ENCODE results near the gene CHD2.
"Not testable (repeated sequence)": the region's sequence is repeated elsewhere in the genome, so short reads cannot be mapped to it uniquely, and the experiment has no call there.

CHD2 gene

DNA sequence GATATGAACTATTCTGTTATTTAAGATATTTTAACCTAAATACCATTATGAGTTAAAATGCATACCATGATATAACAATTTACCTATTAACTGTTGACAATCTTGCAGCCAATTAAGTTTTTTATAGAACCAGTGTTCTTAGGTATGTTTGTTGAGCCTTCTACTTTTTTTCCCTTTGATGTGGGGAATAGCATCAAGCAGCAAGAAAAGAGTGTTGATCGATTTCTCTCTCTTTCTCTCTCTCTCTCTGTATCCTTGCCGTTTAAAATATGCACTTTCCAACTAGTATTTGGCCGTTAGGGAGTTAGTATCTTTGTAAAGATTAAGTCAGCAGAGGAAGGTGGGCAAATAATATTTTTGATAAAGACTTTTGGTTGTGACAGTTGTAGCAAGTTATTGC, 5.9 kb downstream of the CHD2 start:
- DNase-seq (ENCODE audit: low spot score): no peak

DNA sequence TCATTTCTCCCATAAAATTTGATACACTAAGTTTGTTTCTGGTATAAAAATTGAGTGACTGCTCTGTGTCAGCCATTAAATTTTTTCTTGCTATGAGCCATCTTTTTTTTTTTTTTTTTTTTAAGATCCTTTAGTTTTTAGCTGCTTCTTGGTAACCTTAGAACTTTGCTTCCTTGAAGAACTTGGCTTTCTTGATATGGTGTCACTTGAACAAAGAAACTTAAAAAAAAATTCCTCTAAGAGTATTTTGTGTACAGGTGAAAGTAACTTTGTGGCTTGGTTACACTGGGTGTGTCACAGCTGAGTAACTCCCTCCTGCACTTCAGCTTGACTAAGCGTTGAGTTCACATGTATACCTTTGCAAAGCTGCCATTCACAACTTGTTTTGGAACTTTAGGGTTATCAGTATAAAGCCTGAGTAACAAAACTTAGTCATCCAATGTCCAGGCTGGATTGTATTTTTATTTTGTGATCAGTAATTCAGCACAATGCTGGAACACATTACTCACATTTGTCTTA, 6.5 kb downstream of the CHD2 start:
- peak; percentile 67 for DNase-seq (ENCODE audit: low spot score)

DNA sequence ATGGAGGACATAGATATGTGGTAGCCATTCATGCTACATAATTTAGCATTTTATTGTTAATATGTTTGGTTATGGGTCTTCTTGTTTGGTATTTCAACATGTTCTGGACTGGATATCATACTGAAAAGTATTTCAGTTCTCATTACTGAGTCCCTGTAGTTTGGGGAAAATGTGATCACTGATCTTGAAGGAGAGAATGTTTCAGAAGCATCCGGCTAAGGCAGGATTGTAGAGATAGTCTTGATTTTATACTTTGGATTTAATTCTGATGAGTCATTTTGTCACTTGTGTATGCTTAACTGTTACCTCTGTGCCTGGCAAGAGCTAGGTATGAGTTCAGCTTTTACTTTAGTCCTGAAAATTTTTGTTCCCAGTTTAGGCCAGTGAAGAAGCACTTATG, 7.1 kb downstream of the CHD2 start:
- DNase-seq (ENCODE audit: low spot score): no peak

DNA sequence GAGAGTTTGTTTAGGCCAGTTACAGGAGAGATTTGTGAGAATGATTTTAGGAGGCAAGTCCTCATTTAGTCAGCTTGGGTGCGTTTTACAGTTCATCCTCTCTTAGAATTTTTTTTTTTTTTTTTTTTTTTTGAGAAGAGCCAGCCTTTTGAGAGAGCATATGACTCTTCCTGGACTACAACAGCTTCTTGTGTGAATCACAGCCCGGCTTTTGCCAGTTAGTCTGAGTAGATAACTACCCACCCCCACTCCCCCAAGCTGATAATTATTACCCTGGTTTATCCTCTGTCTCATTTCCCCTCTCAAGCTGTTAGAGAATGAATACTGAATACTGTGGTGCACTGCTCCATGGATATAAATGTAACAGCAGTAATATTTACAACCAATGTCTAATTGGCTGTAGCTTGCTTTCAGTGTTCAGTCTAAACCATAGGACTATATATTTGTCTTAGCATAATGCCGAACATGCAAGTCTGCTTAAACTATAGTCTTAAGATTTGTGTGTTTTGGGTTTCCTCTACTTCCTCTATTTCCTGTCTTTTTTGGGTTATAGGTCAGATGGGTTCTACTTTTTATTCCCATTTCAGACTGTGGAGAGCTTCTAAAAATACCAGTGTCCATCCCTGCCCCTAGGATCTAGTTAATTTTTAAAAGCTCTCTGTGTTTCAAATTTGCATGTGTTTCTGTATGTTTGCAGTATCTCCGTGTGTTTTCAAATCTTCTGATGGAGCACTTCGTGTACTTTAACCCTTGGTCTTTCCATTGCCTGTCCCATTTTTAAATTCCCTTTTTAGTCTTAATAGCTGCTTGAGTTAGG, 8.0 kb downstream of the CHD2 start:
- no peak for DNase-seq (ENCODE audit: low spot score)

DNA sequence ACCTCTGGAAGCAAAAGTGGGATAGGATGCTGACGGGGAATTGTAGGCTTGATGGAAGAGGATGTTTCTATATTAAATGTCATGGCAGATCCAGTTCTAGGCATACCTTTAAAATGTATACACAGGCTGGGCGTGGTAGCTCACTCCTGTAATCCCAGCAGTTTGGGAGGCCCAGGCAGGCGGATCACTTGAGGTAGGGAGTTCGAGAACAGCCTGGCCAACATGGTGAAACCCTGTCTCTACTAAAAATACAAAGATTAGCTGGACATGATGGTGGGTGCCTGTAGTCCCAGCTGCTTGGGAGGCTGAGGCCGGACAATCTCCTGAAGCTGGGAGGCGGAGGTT, 8.6 kb downstream of the CHD2 start:
- no peak for DNase-seq (ENCODE audit: low spot score)

DNA sequence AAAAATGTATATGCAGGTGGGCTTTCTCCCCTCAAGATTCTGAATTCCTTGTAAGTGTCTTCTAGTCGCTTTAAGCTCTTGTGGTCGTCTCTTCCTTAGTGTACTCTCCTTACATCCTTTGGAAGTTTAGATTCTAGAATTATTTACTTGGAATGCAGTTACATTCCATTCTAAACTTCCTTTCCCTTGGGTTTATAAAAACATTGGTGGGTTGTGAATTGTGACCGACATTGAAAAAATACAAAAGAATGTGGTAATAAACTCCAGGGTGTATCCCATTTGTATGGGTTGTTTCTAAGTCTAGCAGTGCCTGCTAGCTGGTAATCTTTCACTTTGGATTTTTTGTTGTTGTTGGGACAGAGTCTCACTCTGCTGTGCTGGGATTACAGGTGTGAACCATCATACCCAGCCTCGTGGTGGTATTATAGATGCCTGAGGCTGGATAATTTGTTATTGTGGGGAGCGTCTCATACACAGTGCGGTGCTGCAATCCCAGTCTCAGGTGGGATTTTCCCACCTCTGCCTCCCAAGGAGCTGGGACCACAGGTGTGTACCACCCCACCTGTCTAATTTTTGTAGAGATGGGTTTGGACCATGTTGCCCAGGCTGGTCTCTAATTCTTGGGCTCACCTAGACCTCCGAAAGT, 9.1 kb downstream of the CHD2 start:
- DNase-seq (ENCODE audit: low spot score): no peak

DNA sequence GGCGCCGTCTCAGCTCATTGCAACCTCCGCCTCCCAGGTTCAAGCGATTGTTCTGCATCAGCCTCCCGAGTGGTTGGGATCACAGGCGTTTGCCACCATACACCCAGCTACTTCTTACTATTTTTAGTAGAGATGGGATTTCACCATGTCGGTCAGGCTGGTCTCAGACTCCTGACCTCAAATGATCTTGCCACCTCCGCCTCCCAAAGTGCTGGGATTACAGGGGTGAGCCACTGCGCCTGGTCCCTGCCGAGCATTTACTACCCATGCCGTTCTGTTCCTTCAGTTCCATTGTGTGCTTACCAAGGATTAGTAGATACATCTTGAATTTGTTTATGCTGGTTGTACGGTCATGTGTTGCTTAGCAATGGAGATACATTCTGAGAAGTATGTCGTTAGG, 10.3 kb downstream of the CHD2 start:
- DNase-seq (ENCODE audit: low spot score): no peak

DNA sequence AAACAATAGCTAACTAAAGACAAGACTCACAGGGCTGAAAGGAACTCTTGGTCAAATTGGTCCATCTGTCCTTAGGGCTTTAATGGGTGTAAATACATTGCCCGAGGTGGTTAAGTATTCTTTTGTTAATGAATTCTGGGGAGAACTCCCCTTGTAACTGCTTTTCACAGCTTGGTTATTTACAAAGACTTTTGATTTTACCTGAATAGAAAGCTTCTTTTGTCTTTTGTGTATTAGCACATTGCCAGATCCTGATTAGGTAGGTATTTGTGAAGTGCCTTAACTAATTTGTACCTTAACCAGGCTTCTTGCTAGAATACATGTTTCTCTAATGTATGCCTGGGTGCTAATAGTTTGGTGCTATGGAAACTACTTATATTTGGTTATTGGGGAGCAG, 14.0 kb downstream of the CHD2 start:
- no peak for DNase-seq (ENCODE audit: low spot score)

DNA sequence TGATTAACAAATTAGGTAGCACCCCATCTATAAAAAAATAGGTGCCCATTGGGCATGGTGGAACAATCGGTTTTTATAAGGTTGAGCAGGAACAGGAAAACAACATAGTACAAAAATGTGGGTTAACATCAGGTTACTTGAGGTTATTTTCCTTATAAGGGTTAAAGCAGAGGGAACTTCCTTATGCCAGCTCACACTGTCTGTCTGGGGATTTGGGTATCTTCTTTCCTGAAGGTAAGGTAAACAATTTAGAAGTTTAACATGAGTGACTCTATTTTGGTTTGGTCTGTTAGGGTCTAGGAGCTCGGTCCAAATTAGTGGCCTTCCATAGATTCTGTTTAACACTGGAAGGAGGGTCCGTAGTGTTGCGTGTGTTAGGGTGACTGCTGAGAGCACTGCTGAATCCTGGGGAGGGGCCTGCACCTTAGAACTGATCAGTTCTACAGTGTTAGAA, 14.7 kb downstream of the CHD2 start:
- DNase-seq (ENCODE audit: low spot score): no peak

DNA sequence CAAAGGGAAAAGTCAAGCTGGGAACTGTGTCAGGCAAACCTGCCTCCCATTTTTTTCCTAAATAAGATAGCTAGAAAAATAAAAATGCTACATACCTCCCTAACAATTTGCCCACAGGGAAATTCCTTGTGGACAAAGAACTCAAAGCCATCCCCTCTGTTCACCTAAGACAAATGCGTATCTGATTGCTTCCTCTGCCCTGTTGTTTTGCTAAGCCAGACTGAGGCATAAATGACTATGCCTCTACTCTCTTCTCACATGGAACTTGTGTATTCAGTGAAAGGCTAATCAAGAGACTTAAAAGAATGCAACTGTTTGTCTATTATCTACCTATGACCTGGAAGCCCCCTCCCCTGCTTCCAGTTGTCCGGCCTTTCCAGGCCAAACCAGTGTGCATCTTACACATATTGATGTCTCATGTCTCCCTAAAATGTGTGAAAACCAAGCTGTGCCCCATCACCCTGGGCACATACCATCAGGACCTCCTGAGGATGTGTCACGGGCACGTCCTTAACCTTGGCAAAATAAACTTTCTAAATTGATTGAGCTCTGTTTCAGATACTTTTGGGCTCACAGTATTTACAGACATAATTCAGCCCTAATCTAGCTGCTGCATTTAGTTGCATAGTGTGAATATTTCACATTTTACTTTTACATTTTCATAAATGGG, 15.8 kb downstream of the CHD2 start:
- DNase-seq (ENCODE audit: low spot score): no peak

DNA sequence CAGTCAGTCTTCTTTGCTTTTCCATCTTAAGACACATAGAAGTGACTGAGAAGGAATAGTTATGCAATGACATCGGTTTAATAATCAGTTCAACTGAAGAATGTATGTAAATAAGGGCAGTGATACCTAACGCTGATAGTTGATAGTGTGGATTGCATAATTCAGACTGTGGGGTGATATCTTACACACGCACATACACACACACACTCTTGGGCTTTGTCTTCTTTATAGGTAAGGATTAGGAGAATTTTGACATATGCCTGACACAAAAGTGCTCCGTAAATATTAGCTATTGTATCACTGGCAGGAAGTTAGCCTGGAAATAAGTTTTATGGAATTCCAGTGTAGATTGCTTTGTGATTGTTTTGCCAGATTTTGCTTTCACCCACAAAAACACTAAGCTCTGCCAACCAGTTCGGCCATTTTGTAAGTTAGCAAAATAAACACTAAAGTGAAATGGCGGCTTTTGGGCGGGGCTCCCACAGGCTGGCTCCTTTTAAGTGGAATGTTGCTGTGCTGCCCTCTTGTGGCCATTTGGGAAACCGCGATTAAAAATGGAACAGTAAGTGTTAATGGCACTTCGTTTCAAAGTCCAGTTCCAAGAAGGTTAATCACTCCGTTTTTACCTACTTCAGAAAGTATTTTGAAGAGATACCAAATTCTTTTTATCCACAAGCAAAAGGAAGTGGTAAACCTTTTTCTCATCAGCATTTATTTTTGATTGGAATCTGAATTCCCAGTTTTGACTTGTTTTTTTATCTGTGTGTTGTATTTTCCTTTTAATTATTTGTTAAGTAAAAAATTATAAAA, 17.7 kb downstream of the CHD2 start:
- DNase-seq (ENCODE audit: low spot score): peak; percentile 97

DNA sequence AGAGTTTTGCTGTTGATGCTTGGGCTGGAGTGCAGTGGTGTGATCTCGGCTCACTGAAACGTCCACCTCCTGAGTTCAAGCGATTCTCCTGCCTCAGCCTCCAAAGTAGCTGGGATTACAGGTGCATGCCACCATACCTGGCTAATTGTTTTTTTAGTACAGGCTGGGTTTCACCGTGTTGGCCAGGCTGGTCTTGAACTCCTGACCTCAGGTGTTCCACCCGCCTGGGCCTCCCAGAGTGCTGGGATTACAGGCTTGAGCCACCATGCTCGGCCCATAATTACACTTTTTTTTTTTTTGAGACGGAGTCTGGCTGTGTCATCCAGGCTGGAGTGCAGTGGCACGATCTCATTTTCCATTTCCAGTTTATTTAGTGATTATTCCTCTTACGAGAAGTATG, 18.8 kb downstream of the CHD2 start:
- not testable (repeated sequence) for DNase-seq (ENCODE audit: low spot score)

DNA sequence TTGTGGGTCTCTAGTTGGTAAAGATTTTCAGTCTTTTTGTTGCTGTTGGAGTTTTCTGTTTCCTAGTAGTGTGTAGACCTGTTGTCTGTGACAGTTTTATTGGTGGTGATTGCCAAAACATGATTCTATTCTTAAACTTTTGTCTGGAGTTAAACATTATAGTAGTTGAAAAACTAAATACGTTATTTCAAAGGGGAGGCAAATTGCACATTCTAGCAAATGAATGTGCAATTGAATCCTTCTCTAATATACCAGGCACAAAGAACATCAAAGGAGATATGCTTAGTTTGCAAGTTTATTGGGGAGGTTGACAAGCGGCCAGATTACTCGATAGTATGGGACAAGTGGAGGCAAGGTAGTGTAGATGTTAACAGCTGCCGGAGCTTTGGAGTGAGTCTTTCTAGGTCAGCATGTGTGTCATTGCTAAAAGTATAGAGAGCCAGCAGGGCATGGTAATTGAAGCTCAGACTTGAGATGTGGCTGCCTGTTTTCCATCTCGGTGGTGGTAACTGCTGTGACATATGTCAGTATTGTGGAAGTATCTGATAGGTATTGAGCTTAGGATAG, 20.6 kb downstream of the CHD2 start:
- DNase-seq (ENCODE audit: low spot score): no peak

DNA sequence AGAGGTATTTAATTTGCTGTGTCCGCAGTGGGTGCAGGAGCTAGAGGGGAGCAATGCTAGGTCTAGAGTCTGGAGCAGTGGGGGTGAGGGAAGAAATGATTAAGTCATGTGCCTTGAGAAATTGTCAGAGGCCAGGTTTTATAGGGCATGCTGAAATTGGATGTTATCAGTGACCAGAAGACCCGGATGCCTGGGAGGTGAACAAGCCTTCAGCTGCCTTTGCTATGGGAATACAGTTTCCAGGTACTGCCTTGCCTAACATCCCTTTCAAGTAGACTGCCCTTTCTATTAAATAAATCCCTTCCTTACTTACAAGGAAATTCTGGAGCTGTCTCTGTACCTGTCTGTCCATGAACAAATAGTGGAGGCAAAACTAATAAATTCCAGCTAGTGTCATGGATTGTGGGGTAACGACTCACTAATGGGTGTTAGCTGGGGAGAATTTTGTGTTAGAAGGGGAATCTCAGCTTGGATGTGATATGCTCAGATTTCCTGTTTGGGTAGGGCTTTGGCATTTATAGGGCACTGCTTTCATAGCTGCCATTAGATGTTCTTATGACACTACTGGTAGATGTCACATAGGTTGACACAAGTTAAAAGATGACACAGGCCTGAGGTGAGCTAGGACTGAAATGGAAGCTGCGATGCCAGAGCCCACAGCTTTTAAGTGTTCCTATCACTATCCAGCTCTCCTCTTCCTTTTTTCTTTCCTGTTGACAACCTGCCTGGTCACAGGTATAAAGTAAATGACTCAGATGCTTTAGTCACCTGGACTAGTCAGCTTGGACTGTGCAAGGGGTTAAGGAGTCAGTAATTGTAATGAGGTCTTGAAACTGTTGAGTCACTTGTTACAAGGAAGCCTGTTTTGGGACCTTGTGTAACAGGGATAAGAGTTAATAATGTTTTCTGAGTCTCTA, 21.3 kb downstream of the CHD2 start:
- no peak for DNase-seq (ENCODE audit: low spot score)

DNA sequence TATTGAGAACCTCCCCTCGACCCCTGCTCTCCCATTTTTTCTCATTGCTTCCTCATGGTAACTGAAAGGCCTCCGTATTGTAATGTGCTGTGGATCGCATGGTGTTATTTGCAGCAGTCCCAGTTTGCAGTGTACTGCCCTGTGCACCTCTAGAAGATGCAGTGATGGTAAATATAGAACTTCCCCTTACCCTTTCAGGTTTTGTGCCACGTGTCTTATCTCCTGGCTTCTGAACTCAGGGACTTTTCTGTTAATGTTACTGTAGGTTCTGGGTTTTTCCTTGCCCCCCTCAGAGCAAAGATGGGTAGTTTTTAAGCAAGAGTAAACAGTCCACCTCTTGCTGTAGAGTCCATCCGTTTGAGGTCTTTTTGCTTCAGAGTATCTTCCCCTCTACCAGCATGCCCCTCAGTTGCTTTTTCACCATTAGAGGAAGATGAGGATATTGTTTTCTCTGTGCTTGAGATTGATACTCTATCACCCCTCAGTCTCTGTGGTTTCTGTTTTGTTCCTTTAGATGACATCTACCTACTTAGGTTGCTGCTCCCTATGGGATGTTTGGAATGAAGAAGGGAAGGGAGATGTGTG, 22.4 kb downstream of the CHD2 start:
- DNase-seq (ENCODE audit: low spot score): no peak

DNA sequence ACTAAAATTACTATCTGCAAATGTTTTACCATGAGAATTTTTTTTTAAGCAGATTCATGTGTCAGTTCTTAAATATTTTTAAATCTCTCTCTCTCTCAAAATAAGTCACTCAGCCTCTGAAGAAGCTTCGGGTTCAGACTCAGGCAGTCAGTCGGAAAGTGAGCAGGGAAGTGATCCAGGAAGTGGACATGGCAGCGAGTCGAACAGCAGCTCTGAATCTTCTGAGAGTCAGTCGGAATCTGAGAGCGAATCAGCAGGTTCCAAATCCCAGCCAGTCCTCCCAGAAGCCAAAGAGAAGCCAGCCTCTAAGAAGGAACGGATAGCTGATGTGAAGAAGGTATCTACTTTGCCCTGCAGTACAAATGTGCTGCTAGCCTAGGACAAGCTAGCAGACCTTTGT, 24.1 kb downstream of the CHD2 start:
- no peak for DNase-seq (ENCODE audit: low spot score)

DNA sequence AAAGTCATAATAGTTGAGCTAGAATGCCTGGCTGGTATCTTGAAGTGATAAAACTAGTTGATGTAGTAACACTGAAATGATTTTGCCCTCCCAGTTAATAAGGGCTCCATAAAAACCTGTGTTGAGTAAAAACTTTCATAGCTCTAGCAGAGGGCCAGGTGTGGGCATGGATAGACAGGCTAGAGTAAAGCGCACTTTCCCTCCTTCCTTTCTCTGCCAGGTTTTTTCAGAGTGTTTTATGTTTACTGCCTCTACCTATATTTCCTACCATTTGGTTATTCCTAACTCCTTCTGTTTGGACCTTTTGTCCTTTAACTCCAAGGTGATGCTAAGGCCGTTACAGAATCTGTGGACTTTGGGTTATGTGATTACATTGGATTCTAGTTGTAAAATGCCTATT, 25.3 kb downstream of the CHD2 start:
- no peak for DNase-seq (ENCODE audit: low spot score)

DNA sequence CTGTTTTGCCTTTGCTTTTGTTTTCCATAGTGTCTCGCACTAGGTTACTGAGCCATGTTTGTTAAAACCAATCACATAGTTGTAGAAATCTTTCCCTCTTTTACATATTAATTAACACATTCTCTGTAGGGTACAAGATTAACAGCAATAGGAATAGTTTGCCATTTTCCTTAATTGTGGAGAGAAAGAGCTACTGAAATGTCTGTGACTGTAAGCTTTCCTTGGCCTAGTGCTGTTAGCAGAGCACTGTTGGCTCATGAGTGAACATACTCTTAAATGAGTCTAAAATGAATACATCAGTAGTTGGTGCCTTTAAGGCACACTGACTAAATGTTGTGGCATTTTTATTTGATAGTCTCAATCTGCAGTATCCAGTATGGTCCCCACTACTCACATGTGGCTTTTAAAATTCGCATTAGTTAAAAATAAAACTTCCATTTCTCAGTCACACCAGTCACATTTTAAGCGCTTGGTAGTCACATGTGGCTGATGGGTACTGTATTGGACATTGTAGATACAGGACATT, 28.2 kb downstream of the CHD2 start:
- no peak for DNase-seq (ENCODE audit: low spot score)

DNA sequence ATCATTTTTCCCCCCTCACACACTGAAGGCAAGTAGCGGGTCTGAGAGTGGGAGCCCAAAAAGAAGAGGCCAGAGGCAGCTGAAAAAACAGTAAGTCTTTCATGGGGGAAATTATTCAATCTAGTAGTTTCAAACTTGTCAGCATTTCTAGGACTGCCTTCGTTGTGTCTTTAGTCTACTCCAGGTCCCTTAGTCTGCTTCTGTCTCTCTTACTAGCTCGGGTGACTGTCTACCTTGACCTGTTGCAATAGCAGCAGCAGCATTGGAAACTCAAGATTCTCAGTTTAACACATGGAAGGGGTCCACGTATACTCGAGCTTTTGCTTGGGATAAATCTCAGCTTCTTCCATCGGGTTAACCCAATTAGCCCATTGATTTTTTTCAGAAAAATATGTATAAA, 28.9 kb downstream of the CHD2 start:
- no peak for DNase-seq (ENCODE audit: low spot score)

DNA sequence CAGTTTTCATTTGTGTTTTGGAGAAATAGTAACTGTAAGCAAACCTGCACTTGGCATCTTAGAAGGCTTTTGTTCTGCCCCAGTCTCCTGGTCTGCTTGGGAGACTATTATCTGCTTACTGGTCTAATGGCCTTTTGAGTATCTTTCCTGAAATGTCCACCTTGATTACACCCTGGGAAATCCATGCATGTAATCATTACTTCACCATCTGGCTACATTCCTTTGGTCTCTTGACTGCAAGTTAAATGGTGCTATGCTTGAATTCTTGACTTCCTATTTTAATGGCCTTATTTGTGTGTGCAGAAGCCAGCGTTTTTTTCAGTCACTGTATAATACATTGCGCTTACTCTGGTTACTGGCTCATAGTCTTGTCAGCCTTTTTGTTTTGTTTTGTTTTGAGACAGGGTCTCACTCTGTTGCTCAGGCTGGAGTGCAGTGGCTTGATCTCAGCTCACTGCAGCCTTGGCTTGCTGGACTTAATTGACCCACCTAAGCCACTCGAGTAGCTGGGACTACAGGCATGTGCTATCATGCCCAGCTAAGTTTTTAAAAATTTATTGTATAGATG, 30.0 kb downstream of the CHD2 start:
- no peak for DNase-seq (ENCODE audit: low spot score)
